ENCODE measurements around the gene PDGFA.

The PDGFA gene

GRCh38 chr7:472640-472957 is 47.0 kb downstream of the PDGFA start:
- H3K4me3 ChIP-seq (ENCODE audit: low read depth in 1 of 2, low read length in 1 of 2) = no peak overlapping the region
- H3K9me3 ChIP-seq = peaks cover 4% of the 10 kb centered on the region
- no peaks in the 10 kb centered on the region for H3K27me3 ChIP-seq
- no peak overlapping the region for H3K27ac ChIP-seq
- H3K4me1 ChIP-seq (ENCODE audit: control insufficient read depth in 1 of 2, insufficient read depth in 1 of 2, low read depth in 1 of 2, low read length in 1 of 2) = peaks cover 0 to 8% of the 10 kb centered on the region in 2 experiments
- no peak for TF ChIP-seq CTCF (IDR thresholded peaks at IDR 0.05)
- H3K36me3 ChIP-seq = no peaks in the 10 kb centered on the region

GRCh38 chr7:471866-472639 is 47.6 kb downstream of the PDGFA start:
- Histone ChIP-seq H3K27ac (no peak overlapping the region), H3K4me3 (ENCODE audit: low read depth in 1 of 2, low read length in 1 of 2) (no peak overlapping the region), H3K36me3 (no peaks in the 10 kb centered on the region), H3K4me1 (ENCODE audit: control insufficient read depth in 1 of 2, insufficient read depth in 1 of 2, low read depth in 1 of 2, low read length in 1 of 2) (peaks cover 0 to 8% of the 10 kb centered on the region in 2 experiments), H3K27me3 (no peaks in the 10 kb centered on the region), H3K9me3 (peaks cover 4% of the 10 kb centered on the region)
- no peak for TF ChIP-seq CTCF (IDR thresholded peaks at IDR 0.05)

GRCh38 chr7:471191-471865 is 48.3 kb downstream of the PDGFA start:
- Histone ChIP-seq H3K9me3 (peaks cover 4% of the 10 kb centered on the region), H3K4me1 (ENCODE audit: control insufficient read depth in 1 of 2, insufficient read depth in 1 of 2, low read depth in 1 of 2, low read length in 1 of 2) (peaks cover 0 to 8% of the 10 kb centered on the region in 2 experiments), H3K27ac (no peak overlapping the region), H3K4me3 (ENCODE audit: low read depth in 1 of 2, low read length in 1 of 2) (no peak overlapping the region), H3K27me3 (no peaks in the 10 kb centered on the region), H3K36me3 (no peaks in the 10 kb centered on the region)
- no peak for TF ChIP-seq CTCF (IDR thresholded peaks at IDR 0.05)

- H3K4me1 ChIP-seq (ENCODE audit: control insufficient read depth in 1 of 2, insufficient read depth in 1 of 2, low read depth in 1 of 2, low read length in 1 of 2) = peaks cover 0 to 8% of the 10 kb centered on the region in 2 experiments
- peak overlapping the region; percentile 66 for H3K27ac ChIP-seq
- peaks cover 3% of the 10 kb centered on the region for H3K9me3 ChIP-seq
- no peaks in the 10 kb centered on the region for H3K36me3 ChIP-seq
- no peak for TF ChIP-seq CTCF (IDR thresholded peaks at IDR 0.05)
- no peaks in the 10 kb centered on the region for H3K27me3 ChIP-seq
- no peak overlapping the region for H3K4me3 ChIP-seq (ENCODE audit: low read depth in 1 of 2, low read length in 1 of 2)
Measured at GRCh38 chr7:469563-469961, 50.1 kb downstream of the PDGFA start.

- peak overlapping the region; percentile 66 for H3K27ac ChIP-seq
- TF ChIP-seq CTCF (IDR thresholded peaks at IDR 0.05) = no peak
- H3K4me3 ChIP-seq (ENCODE audit: low read depth in 1 of 2, low read length in 1 of 2) = no peak overlapping the region
Measured at GRCh38 chr7:468681-469562, 50.7 kb downstream of the PDGFA start.

More at GRCh38 chr7:468681-469562, 50.7 kb downstream of the PDGFA start:
- Histone ChIP-seq H3K4me1 (ENCODE audit: control insufficient read depth in 1 of 2, insufficient read depth in 1 of 2, low read depth in 1 of 2, low read length in 1 of 2) (peaks cover 0 to 8% of the 10 kb centered on the region in 2 experiments), H3K9me3 (no peaks in the 10 kb centered on the region), H3K27me3 (no peaks in the 10 kb centered on the region), H3K36me3 (no peaks in the 10 kb centered on the region)
